ENCODE measurements around the gene SLC38A4. TPM values are rescaled to one million over a fixed set of nuclear protein-coding genes. Genes with fewer than 3 reads are reported as not detected.

SLC38A4 gene
- total and polyA plus RNA-seq, 2 experiments from 2014 or later, result 6.2 to 12.5 TPM

GRCh38 chr12:46839964-46840363 lies 14.2 kb upstream of the SLC38A4 start:
- Mint-ChIP-seq H3K36me3 (ENCODE audit: low read depth) (no peaks in the 10 kb centered on the region), H3K9me3 (no peaks in the 10 kb centered on the region), H3K27me3 (ENCODE audit: insufficient read depth, low read depth, poor library complexity) (peaks cover 7% of the 10 kb centered on the region), H3K27ac (no peak overlapping the region), H3K4me3 (no peak overlapping the region), H3K4me1 (no peaks in the 10 kb centered on the region)
- Histone ChIP-seq H3K27me3 (ENCODE audit: insufficient read depth) (no peaks in the 10 kb centered on the region), H3K4me3 (no peak overlapping the region), H3K4me2 (no peak overlapping the region), H2AFZ (no peak overlapping the region), H4K20me1 (replicated peaks; ENCODE audit: insufficient read depth) (no peaks in the 10 kb centered on the region), H3K79me2 (replicated peaks; ENCODE audit: insufficient read depth) (no peaks in the 10 kb centered on the region), H3K9me2 (ENCODE audit: insufficient read depth) (peaks cover 6% of the 10 kb centered on the region), H3K4me1 (ENCODE audit: insufficient read depth) (no peaks in the 10 kb centered on the region), H3F3A (replicated peaks; ENCODE audit: low read depth) (no peaks in the 10 kb centered on the region), H3K36me3 (ENCODE audit: insufficient read depth) (no peaks in the 10 kb centered on the region), H3K27ac (ENCODE audit: low read depth) (no peak overlapping the region)
- no peak for ATAC-seq
- no peak for DNase-seq (ENCODE audit: low spot score)
- TF ChIP-seq ZNF114 (CRISPR knock-in tag; IDR thresholded peaks at IDR 0.05), result no peak

- Histone ChIP-seq H3K4me3 (no peak overlapping the region), H3K4me2 (no peak overlapping the region), H3K4me1 (ENCODE audit: insufficient read depth) (no peaks in the 10 kb centered on the region), H3K27ac (ENCODE audit: low read depth) (no peak overlapping the region), H3K9me2 (ENCODE audit: insufficient read depth) (peaks cover 9% of the 10 kb centered on the region), H3K27me3 (ENCODE audit: insufficient read depth) (no peaks in the 10 kb centered on the region), H3K36me3 (ENCODE audit: insufficient read depth) (no peaks in the 10 kb centered on the region), H3F3A (replicated peaks; ENCODE audit: low read depth) (no peaks in the 10 kb centered on the region), H4K20me1 (replicated peaks; ENCODE audit: insufficient read depth) (no peaks in the 10 kb centered on the region), H2AFZ (no peak overlapping the region), H3K79me2 (replicated peaks; ENCODE audit: insufficient read depth) (no peaks in the 10 kb centered on the region)
- no peak for ATAC-seq
- no peaks in the 10 kb centered on the region for H3K9me3 Mint-ChIP-seq
- H3K4me3 Mint-ChIP-seq, result no peak overlapping the region
- H3K36me3 Mint-ChIP-seq (ENCODE audit: low read depth), result no peaks in the 10 kb centered on the region
- no peak overlapping the region for H3K27ac Mint-ChIP-seq
- DNase-seq (ENCODE audit: low spot score), result no peak
- no peak for TF ChIP-seq NANOG (IDR thresholded peaks at IDR 0.05; ENCODE audit: borderline replicate concordance)
- TF ChIP-seq POLR2AphosphoS5 (IDR thresholded peaks at IDR 0.05; ENCODE audit: low read depth), result no peak
- TF ChIP-seq CTCF (conservative IDR thresholded peaks at IDR 0.05; ENCODE audit: low read depth in 2 of 2), result no peak
- no peak for TF ChIP-seq ZNF462 (CRISPR knock-in tag; IDR thresholded peaks at IDR 0.05)
- TF ChIP-seq ZNF331 (CRISPR knock-in tag; IDR thresholded peaks at IDR 0.05; ENCODE audit: low read depth), result no peak
- TF ChIP-seq CREB1 (CRISPR knock-in tag; IDR thresholded peaks at IDR 0.05; ENCODE audit: low read depth), result no peak
- no peak for TF ChIP-seq ETS1 (IDR thresholded peaks at IDR 0.05)
- peaks cover 5% of the 10 kb centered on the region for H3K27me3 Mint-ChIP-seq (ENCODE audit: insufficient read depth, low read depth, poor library complexity)
- no peaks in the 10 kb centered on the region for H3K4me1 Mint-ChIP-seq
Observed at GRCh38 chr12:46839232-46839631, 13.4 kb upstream of the SLC38A4 start.
